OCI-LY3 (cell line): Measurements from ENCODE around the gene MRPS23.

Experiments
- H2AFZ ChIP-seq: fragments of 200-600, 300-600 bp; shearing (Covaris generic); 2 replicates; pipeline ENCODE4 v1.6.0; 2014; ENCODE audit warnings: antibody characterized with exemption, low read depth, low read length
- H3K27ac ChIP-seq: fragments of 200-600, 300-600 bp; sonication (generic); 2 replicates; pipeline ENCODE4 v1.5.1; 2014; ENCODE audit warnings: mild to moderate bottlenecking, low read length, moderate library complexity, mixed read lengths
- H3K27me3 ChIP-seq: fragments of 200-600, 300-600 bp; sonication (generic); 2 replicates; pipeline ENCODE4 v1.6.1; 2014; ENCODE audit warnings: low read depth, low read length, mixed read lengths
- H3K36me3 ChIP-seq: fragments of 200-600, 300-600 bp; sonication (generic); replicated peaks from 2 replicates; pipeline ENCODE3; 2014; ENCODE audit warnings: low read depth, low read length, mixed read lengths
- H3K4me1 ChIP-seq: fragments of 300-600, 200-600 bp; sonication (generic); 2 replicates; pipeline ENCODE4 v1.6.1; 2014; ENCODE audit warnings: low read length, mixed read lengths
- H3K4me2 ChIP-seq: fragments of 200-600, 300-600 bp; sonication (generic); 2 replicates; pipeline ENCODE4 v1.6.1; 2014; ENCODE audit warnings: low read length, mixed read lengths
- H3K4me3 ChIP-seq: fragments of 300-600, 200-600 bp; sonication (generic); 2 replicates; pipeline ENCODE4 v1.5.1; 2014; ENCODE audit warnings: antibody characterized with exemption, mild to moderate bottlenecking, low read length, moderate library complexity
- H3K79me2 ChIP-seq: fragments of 300-600, 200-600 bp; shearing (Covaris generic); 2 replicates; pipeline ENCODE4 v1.6.1; 2014; ENCODE audit warnings: mild to moderate bottlenecking, low read length, mixed read lengths
- H3K9ac ChIP-seq: fragments of 300-600, 200-600 bp; shearing (Covaris generic); 2 replicates; pipeline ENCODE4 v1.6.0; 2014; ENCODE audit warnings: mild to moderate bottlenecking, low read length, moderate library complexity
- H3K9me3 ChIP-seq: fragments of 200-600, 300-600 bp; shearing (Covaris generic); 2 replicates; pipeline ENCODE4 v1.6.1; 2014; ENCODE audit warnings: low read length, mixed read lengths; ENCODE audit not compliant: insufficient read depth
- H4K20me1 ChIP-seq: fragments of 200-600, 300-600 bp; sonication (generic); 2 replicates; pipeline ENCODE4 v1.6.1; 2016; ENCODE audit warnings: low read length, mixed read lengths; ENCODE audit not compliant: insufficient read depth
- CTCF ChIP-seq: fragments of 200-600, 300-600 bp; sonication (generic); IDR thresholded peaks from 2 replicates; pipeline ENCODE4 v1.5.1; 2014; ENCODE audit warnings: antibody characterized with exemption, low read length, low read depth
- EZH2phosphoT487 ChIP-seq: fragments of 200-600 bp; shearing (Covaris generic); IDR thresholded peaks from 2 replicates; pipeline ENCODE4 v1.6.1; 2018; ENCODE audit warnings: antibody characterized with exemption, mixed run types, low read depth

MRPS23 gene

GRCh38 chr17:57788725-57789124 lies 61.1 kb downstream of the MRPS23 start:
- Histone ChIP-seq H3K27ac (no peak overlapping the region), H3K4me2 (no peak overlapping the region; the same call in 1 of the 2 replicates), H3K36me3 (no peaks in the 10 kb centered on the region), H2AFZ (no peak overlapping the region), H3K4me1 (peaks cover 7% of the 10 kb centered on the region), H3K9ac (no peak overlapping the region), H4K20me1 (no peaks in the 10 kb centered on the region), H3K4me3 (no peak overlapping the region), H3K9me3 (no peaks in the 10 kb centered on the region), H3K79me2 (no peaks in the 10 kb centered on the region), H3K27me3 (peaks cover 58% of the 10 kb centered on the region)
- no peak for TF ChIP-seq EZH2phosphoT487
- no peak for TF ChIP-seq CTCF

- H3K4me3 ChIP-seq, result no peak overlapping the region
- H3K27me3 ChIP-seq, result peaks cover 56% of the 10 kb centered on the region
Measured at GRCh38 chr17:57785022-57785421, 64.8 kb downstream of the MRPS23 start.

More at GRCh38 chr17:57785022-57785421, 64.8 kb downstream of the MRPS23 start:
- Histone ChIP-seq H3K27ac (no peak overlapping the region), H3K9me3 (no peaks in the 10 kb centered on the region), H3K4me1 (peaks cover 15% of the 10 kb centered on the region), H3K9ac (no peak overlapping the region), H4K20me1 (no peaks in the 10 kb centered on the region), H3K4me2 (no peak overlapping the region), H3K36me3 (no peaks in the 10 kb centered on the region), H3K79me2 (no peaks in the 10 kb centered on the region), H2AFZ (no peak overlapping the region)
- no peak for TF ChIP-seq CTCF
- TF ChIP-seq EZH2phosphoT487, result no peak
